HL-60 (cell line): ENCODE measurements around the gene E4F1.

Experiments used
- CTCF ChIP-seq: IDR thresholded peaks from one replicate; pipeline ENCODE4 v1.5.1; 2011; ENCODE audit warnings: low read length, control low read depth, inconsistent platforms; ENCODE audit not compliant: insufficient read depth
- GABPA ChIP-seq: IDR thresholded peaks from 2 replicates; pipeline ENCODE4 v1.6.1; 2012; ENCODE audit warnings: low read depth
- POLR2AphosphoS5 ChIP-seq: IDR thresholded peaks from 2 replicates; pipeline ENCODE4 v1.6.1; 2012; ENCODE audit warnings: low read depth

DNA sequence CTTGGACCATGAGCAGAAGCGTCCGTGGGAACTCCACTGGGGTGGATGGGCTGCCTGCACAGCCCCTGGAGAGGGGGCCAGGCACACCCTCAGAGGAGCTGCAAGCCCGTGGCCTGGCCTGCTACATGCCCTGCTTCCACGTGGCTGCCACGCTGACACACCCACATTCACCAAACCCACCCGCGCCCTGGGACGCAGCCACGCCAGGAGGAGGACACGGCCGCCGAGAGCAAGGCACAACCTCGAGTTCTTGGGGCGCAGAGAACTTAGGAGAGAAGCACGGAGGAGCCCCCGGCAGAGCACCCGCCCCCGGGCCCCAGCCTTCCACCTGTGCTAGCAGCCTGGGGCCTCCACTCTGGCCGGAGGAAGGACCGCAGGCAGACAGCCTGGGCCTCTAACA, 45.8 kb upstream of the E4F1 start:
- TF ChIP-seq CTCF (no peak), POLR2AphosphoS5 (0 out of 2 replicates have a peak, but pooled peaks have one; percentile 11), GABPA (no peak)
